HCT116 (cell line): ENCODE data around the gene TGM2. TPM values are rescaled to one million over a fixed set of nuclear protein-coding genes. Genes with fewer than 3 reads are reported as not detected.

Experiments used
- ATAC-seq: fragments of 200-7000 bp; cut with Tn5 transposase; 2 replicates; pipeline ENCODE4 v1.9.1; 2020; ENCODE audit warnings: mild to moderate bottlenecking, moderate library complexity
- BruUV-seq: library from RNA; stranded (reverse); fragments of 400-500 nt; replicated peaks from 2 replicates; lab custom pipeline; 2021; lab: Mats Ljungman, UMichigan
- CTCF ChIA-PET: fragments of 300-600 bp; sonication (Branson Sonifier 250); formaldehyde crosslinking; loops from one replicate; lab custom pipeline; 2021; ENCODE audit warnings: antibody characterized with exemption; lab: Charles Lee
- POLR2A ChIA-PET: fragments of 300-600, 350-600 bp; sonication (Branson Sonifier 250); formaldehyde crosslinking; loops from one replicate; lab custom pipeline; 2021; ENCODE audit warnings: antibody characterized with exemption; lab: Charles Lee
- RAD21 ChIA-PET, 2 experiments: fragments of 300-600 bp; sonication (Branson Sonifier 250); formaldehyde crosslinking; loops; one replicate each; lab custom pipeline; 2023; ENCODE audit warnings: low total read pairs in 2 of 2; ENCODE audit not compliant: uncharacterized antibody in 2 of 2, unreplicated experiment in 2 of 2, low non-redundant PET in 1 of 2; lab: Charles Lee
- DNase-seq: peaks from one replicate; pipeline ENCODE4 v3.0.0-alpha.2; 2010; ENCODE audit warnings: low read depth, low spot score
- H2AFZ ChIP-seq: fragments of 200-600 bp; shearing (Covaris generic), sonication (generic); 2 replicates; pipeline ENCODE4 v1.6.1; 2017; ENCODE audit warnings: low read depth, mixed run types, mixed read lengths, antibody characterized with exemption, low read length; ENCODE audit not compliant: poor library complexity, severe bottlenecking
- H3K27ac ChIP-seq: 2 replicates; pipeline ENCODE4 v1.5.1; 2012; ENCODE audit warnings: low read depth, low read length
- H3K27me3 ChIP-seq: fragments of 200-600 bp; sonication (generic); 2 replicates; pipeline ENCODE4 v1.6.1; 2016; ENCODE audit warnings: mixed run types, low read length, mixed read lengths; ENCODE audit not compliant: insufficient read depth
- H3K36me3 ChIP-seq, 2 experiments: fragments of 200-500 bp in 1 of 2; fragments of 200-600 bp in 1 of 2; sonication (Bioruptor generic) in 1 of 2; sonication (generic) in 1 of 2; 2 replicates each; pipeline versions ENCODE4 v1.5.1 to v1.6.1; 2014 to 2016; ENCODE audit warnings: low read length in 2 of 2, inconsistent platforms in 1 of 2, mixed read lengths in 1 of 2, mixed run types in 1 of 2; ENCODE audit not compliant: insufficient read depth in 2 of 2, control insufficient read depth in 1 of 2
- H3K4me1 ChIP-seq, 2 experiments: fragments of 200-600 bp in 1 of 2; sonication (generic) in 1 of 2; 2 replicates each; pipeline versions ENCODE4 v1.5.1 to v1.6.1; 2012 to 2017; ENCODE audit warnings: low read length in 2 of 2, inconsistent platforms in 1 of 2, mild to moderate bottlenecking in 1 of 2, mixed read lengths in 1 of 2, mixed run types in 1 of 2, moderate library complexity in 1 of 2; ENCODE audit not compliant: insufficient read depth in 2 of 2, control insufficient read depth in 1 of 2
- H3K4me2 ChIP-seq: fragments of 200-600 bp; sonication (generic); 2 replicates; pipeline ENCODE4 v1.6.1; 2017; ENCODE audit warnings: mixed run types, low read length, mixed read lengths
- H3K4me3 ChIP-seq, 2 experiments: fragments of 200-600 bp in 1 of 2; sonication (generic) in 1 of 2; replicated peaks in 1 of 2; 2 replicates each; pipeline ENCODE4 v1.5.1; 2011 to 2016; ENCODE audit warnings: low read length in 2 of 2, control low read depth in 1 of 2, low read depth in 1 of 2, mild to moderate bottlenecking in 1 of 2, mixed read lengths in 1 of 2, mixed run types in 1 of 2
- H3K79me2 ChIP-seq: fragments of 200-600 bp; sonication (generic); 2 replicates; pipeline ENCODE4 v1.6.1; 2017; ENCODE audit warnings: mild to moderate bottlenecking, mixed run types, low read length, moderate library complexity, mixed read lengths; ENCODE audit not compliant: insufficient read depth
- H3K9ac ChIP-seq: fragments of 200-600 bp; sonication (generic); 2 replicates; pipeline ENCODE4 v1.6.1; 2016; ENCODE audit warnings: low read length, mixed read lengths
- H3K9me2 ChIP-seq: fragments of 200-600 bp; sonication (generic), shearing (Covaris generic); 2 replicates; pipeline ENCODE4 v1.6.1; 2017; ENCODE audit warnings: mixed run types, mild to moderate bottlenecking, moderate library complexity; ENCODE audit not compliant: insufficient read depth
- H3K9me3 ChIP-seq, 2 experiments: fragments of 200-500 bp in 1 of 2; fragments of 200-600 bp in 1 of 2; sonication (Bioruptor generic) in 1 of 2; sonication (generic) in 1 of 2; 2 replicates each; pipeline ENCODE4 v1.6.1; 2014 to 2017; ENCODE audit warnings: low read length in 2 of 2, mixed read lengths in 2 of 2, inconsistent platforms in 1 of 2, low read depth in 1 of 2, mild to moderate bottlenecking in 1 of 2, mixed run types in 1 of 2, moderate library complexity in 1 of 2; ENCODE audit not compliant: control insufficient read depth in 1 of 2, insufficient read depth in 1 of 2
- H4K20me1 ChIP-seq: fragments of 200-600 bp; sonication (generic), shearing (Covaris generic); 2 replicates; pipeline ENCODE4 v1.6.1; 2017; ENCODE audit warnings: mixed run types, mild to moderate bottlenecking, moderate library complexity; ENCODE audit not compliant: insufficient read depth
- CBX3 ChIP-seq: IDR thresholded peaks from 2 replicates; pipeline ENCODE4 v1.6.1; 2012; ENCODE audit warnings: low read depth
- ELF1 ChIP-seq: IDR thresholded peaks from 2 replicates; pipeline ENCODE4 v1.6.1; 2012; ENCODE audit warnings: low read depth, borderline replicate concordance
- FOSL1 ChIP-seq: IDR thresholded peaks from 2 replicates; pipeline ENCODE4 v1.6.1; 2012; ENCODE audit warnings: low read depth
- JUND ChIP-seq: IDR thresholded peaks from 2 replicates; pipeline ENCODE4 v1.6.1; 2012
- POLR2A ChIP-seq: IDR thresholded peaks from 2 replicates; pipeline ENCODE4 v1.7.0; 2011; ENCODE audit warnings: borderline replicate concordance; ENCODE audit not compliant: insufficient read depth, insufficient read length; ENCODE audit errors: extremely low read depth
- RAD21 ChIP-seq: IDR thresholded peaks from 2 replicates; pipeline ENCODE4 v1.6.1; 2012; ENCODE audit warnings: low read depth, mild to moderate bottlenecking
- SRF ChIP-seq: IDR thresholded peaks from 2 replicates; pipeline ENCODE4 v1.6.1; 2012; ENCODE audit warnings: low read depth
- YY1 ChIP-seq: IDR thresholded peaks from 2 replicates; pipeline ENCODE4 v1.6.1; 2011; ENCODE audit warnings: low read length, low read depth, moderate library complexity, mild to moderate bottlenecking; ENCODE audit not compliant: insufficient replicate concordance; ENCODE audit errors: extremely low read depth
- ZBTB33 ChIP-seq: IDR thresholded peaks from 2 replicates; pipeline ENCODE4 v1.6.1; 2011; ENCODE audit warnings: mild to moderate bottlenecking, low read length, moderate library complexity; ENCODE audit not compliant: insufficient replicate concordance; ENCODE audit errors: extremely low read depth
- intact Hi-C: fragments of 100-400 bp; cut with micrococcal nuclease; formaldehyde crosslinking; loops from 2 replicates; pipeline ENCODE4 v1.10.0; 2022
- total RNA-seq: library from RNA; stranded (reverse); gene quantifications from one replicate; pipeline ENCODE4 v1.2.1, GENCODE V29; 2021; ENCODE audit not compliant: unreplicated experiment
- TF ChIP-seq, protein P1 (sequence below): IDR thresholded peaks from 2 replicates; pipeline ENCODE4 v1.6.1; 2012; ENCODE audit warnings: low read depth

TGM2 gene
- total RNA-seq, 1 experiment from 2014 or later, result 6.1 TPM

DNA sequence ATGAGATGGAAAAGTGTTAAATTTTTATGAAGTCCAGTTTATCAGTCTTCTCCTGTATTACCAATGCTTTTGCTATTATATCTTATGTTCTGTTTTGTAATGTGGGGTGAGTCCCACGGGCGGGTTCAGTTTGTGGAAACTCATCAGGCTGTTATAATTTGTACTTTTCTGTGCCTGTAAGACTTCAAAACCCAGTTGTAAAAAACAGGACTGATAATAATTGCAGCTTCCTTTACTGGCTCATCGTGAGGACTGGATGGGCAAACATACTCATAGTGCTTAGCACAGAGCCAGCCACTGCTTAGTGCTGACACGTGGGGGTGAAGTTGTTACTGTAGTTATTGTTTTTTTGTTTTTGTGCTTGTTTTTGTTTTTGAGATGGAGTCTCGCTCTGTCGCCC, 45.6 kb downstream of the TGM2 start:
- CTCF ChIA-PET, result no interaction called here
- RAD21 ChIA-PET, result no interaction called here
- H3K4me1 ChIP-seq, result peaks cover 0 to 22% of the 10 kb centered on the region in 2 experiments; a peak in 2 of 4 replicates

More for the DNA sequence above, 45.6 kb downstream of the TGM2 start:
- DNase-seq, result no peak
- no peak overlapping the region for H3K4me2 ChIP-seq
- H3K9me3 ChIP-seq, result no peaks in the 10 kb centered on the region
- BruUV-seq, result no TSS peak
- no peaks in the 10 kb centered on the region for H3K9me2 ChIP-seq
- H3K36me3 ChIP-seq, result no peaks in the 10 kb centered on the region
- POLR2A ChIA-PET, result no interaction called here
- no peak overlapping the region for H2AFZ ChIP-seq
- no peak overlapping the region for H3K4me3 ChIP-seq
- intact Hi-C loops, result no loop called here
- no peak overlapping the region for H3K9ac ChIP-seq
- H3K27me3 ChIP-seq, result no peaks in the 10 kb centered on the region
- no peak overlapping the region for H3K27ac ChIP-seq
- no peaks in the 10 kb centered on the region for H3K79me2 ChIP-seq
- no peak for ATAC-seq
- no peak for TF ChIP-seq FOSL1
- TF ChIP-seq, protein P1, sequence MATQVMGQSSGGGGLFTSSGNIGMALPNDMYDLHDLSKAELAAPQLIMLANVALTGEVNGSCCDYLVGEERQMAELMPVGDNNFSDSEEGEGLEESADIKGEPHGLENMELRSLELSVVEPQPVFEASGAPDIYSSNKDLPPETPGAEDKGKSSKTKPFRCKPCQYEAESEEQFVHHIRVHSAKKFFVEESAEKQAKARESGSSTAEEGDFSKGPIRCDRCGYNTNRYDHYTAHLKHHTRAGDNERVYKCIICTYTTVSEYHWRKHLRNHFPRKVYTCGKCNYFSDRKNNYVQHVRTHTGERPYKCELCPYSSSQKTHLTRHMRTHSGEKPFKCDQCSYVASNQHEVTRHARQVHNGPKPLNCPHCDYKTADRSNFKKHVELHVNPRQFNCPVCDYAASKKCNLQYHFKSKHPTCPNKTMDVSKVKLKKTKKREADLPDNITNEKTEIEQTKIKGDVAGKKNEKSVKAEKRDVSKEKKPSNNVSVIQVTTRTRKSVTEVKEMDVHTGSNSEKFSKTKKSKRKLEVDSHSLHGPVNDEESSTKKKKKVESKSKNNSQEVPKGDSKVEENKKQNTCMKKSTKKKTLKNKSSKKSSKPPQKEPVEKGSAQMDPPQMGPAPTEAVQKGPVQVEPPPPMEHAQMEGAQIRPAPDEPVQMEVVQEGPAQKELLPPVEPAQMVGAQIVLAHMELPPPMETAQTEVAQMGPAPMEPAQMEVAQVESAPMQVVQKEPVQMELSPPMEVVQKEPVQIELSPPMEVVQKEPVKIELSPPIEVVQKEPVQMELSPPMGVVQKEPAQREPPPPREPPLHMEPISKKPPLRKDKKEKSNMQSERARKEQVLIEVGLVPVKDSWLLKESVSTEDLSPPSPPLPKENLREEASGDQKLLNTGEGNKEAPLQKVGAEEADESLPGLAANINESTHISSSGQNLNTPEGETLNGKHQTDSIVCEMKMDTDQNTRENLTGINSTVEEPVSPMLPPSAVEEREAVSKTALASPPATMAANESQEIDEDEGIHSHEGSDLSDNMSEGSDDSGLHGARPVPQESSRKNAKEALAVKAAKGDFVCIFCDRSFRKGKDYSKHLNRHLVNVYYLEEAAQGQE, result no peak
- TF ChIP-seq SRF, result no peak
- TF ChIP-seq ZBTB33, result no peak
- TF ChIP-seq POLR2A, result no peak
- TF ChIP-seq YY1, result no peak
- no peak for TF ChIP-seq CBX3
- TF ChIP-seq JUND, result no peak
- TF ChIP-seq ELF1, result no peak
- TF ChIP-seq RAD21, result no peak
- no peaks in the 10 kb centered on the region for H4K20me1 ChIP-seq
